ENCODE measurements around the gene SLC19A1.
A peak's percentile ranks its signal among the peaks of the same experiment; 100 is the strongest.

Gene SLC19A1

DNA sequence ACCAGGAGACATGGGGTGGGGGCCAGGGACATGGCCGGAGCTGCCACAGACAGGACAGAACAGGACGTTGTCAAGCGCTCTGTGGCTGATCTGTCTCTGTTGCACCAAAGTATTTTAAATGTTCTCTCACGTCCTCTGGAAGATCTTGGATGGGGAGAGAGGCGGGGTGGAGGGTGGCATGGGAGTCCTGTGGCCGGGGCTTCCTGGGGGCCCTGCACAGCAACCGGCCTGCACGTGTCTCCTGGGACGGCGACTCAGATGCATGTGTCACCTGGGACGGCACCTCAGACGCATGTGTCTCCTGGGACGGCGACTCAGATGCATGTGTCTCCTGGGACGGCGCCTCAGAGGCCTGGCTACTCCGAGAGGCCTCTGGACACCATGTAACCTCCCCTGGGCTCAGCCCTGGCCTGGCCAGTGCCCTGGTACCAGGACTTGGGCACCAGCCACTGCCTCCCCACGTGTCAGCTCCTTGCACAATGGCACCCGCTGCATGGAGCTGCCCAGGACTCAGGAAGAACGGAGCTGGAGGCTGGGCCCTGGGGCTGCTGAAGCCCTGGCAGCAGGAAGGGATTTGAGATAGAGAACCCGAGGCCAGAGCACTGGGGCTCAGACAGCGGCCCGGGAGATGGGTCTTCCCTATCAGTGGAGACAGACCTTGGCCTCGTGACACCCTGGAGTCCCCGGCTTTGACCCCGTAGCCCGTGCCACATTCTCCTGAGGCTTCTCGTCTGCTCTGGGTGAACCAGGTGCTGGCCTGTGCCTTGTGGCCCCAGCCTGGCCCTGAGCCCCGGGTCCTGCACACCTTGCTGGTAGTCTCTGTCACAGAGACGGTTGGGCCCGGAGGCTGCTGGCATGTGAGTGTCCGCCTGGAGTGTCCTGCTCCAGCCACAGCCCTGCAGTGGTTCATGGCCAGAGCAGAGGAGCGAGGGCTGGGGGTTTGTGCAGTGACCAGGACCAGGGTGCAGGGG lies 14.7 kb upstream of the SLC19A1 start:
- H2AFZ ChIP-seq, result no peak overlapping the region
- H3K36me3 ChIP-seq (ENCODE audit: control insufficient read depth, insufficient read depth, low read length), result no peaks in the 10 kb centered on the region
- no peak for TF ChIP-seq CTCF (IDR thresholded peaks at IDR 0.05)
- no peak overlapping the region for H3K9ac ChIP-seq
- H3K4me2 ChIP-seq (ENCODE audit: low read length), result no peak overlapping the region
- no peaks in the 10 kb centered on the region for H3K27me3 ChIP-seq (ENCODE audit: control insufficient read depth, insufficient read depth, low read length)
- no peaks in the 10 kb centered on the region for H3K9me3 ChIP-seq (ENCODE audit: control insufficient read depth, low read length)
- H3K4me1 ChIP-seq, result no peaks in the 10 kb centered on the region
- H3K4me3 ChIP-seq (ENCODE audit: low read depth, low read length), result peak overlapping the region; percentile 55
- H3K27ac ChIP-seq, result no peak overlapping the region
- H3K79me2 ChIP-seq, result no peaks in the 10 kb centered on the region

DNA sequence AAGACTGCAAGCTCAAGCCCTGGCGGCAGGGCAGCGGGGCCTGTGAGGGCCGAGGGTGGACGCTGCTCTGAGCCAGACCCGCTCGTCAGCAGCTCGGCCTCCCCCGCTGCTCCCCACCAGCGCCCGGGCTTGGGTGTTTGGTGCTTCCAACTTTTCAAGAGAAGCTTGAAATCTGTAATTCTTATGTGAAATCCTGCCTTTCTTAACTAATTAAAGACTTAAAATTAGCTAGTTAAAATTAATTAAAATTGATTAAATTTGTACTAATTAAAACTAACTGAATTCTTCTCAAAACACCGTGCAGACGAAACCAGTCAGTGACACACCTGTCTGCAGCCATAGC lies 14.0 kb upstream of the SLC19A1 start:
- no peak for TF ChIP-seq CTCF (IDR thresholded peaks at IDR 0.05)
- no peaks in the 10 kb centered on the region for H3K79me2 ChIP-seq
- H3K9me3 ChIP-seq (ENCODE audit: control insufficient read depth, low read length), result no peaks in the 10 kb centered on the region
- H3K4me1 ChIP-seq, result no peaks in the 10 kb centered on the region
- H3K4me2 ChIP-seq (ENCODE audit: low read length), result peak overlapping the region; percentile 64
- no peaks in the 10 kb centered on the region for H3K27me3 ChIP-seq (ENCODE audit: control insufficient read depth, insufficient read depth, low read length)
- no peaks in the 10 kb centered on the region for H3K36me3 ChIP-seq (ENCODE audit: control insufficient read depth, insufficient read depth, low read length)
- H3K4me3 ChIP-seq (ENCODE audit: low read depth, low read length), result peak overlapping the region; percentile 55
- H3K9ac ChIP-seq, result no peak overlapping the region
- H2AFZ ChIP-seq, result peak overlapping the region; percentile 51
- H3K27ac ChIP-seq, result no peak overlapping the region

GRCh38 chr21:45555557-45556301 lies 13.5 kb upstream of the SLC19A1 start:
- Histone ChIP-seq H2AFZ (peak overlapping the region; percentile 51), H3K4me2 (ENCODE audit: low read length) (peak overlapping the region; percentile 64), H3K9ac (no peak overlapping the region), H3K27me3 (ENCODE audit: control insufficient read depth, insufficient read depth, low read length) (no peaks in the 10 kb centered on the region), H3K4me3 (ENCODE audit: low read depth, low read length) (peak overlapping the region; percentile 55), H3K36me3 (ENCODE audit: control insufficient read depth, insufficient read depth, low read length) (no peaks in the 10 kb centered on the region), H3K79me2 (no peaks in the 10 kb centered on the region), H3K9me3 (ENCODE audit: control insufficient read depth, low read length) (no peaks in the 10 kb centered on the region), H3K27ac (no peak overlapping the region), H3K4me1 (no peaks in the 10 kb centered on the region)
- no peak for TF ChIP-seq CTCF (IDR thresholded peaks at IDR 0.05)

- no peaks in the 10 kb centered on the region for H3K36me3 ChIP-seq (ENCODE audit: control insufficient read depth, insufficient read depth, low read length)
- H3K79me2 ChIP-seq, result no peaks in the 10 kb centered on the region
- H3K27ac ChIP-seq, result no peak overlapping the region
- no peak overlapping the region for H3K4me2 ChIP-seq (ENCODE audit: low read length)
- no peak overlapping the region for H2AFZ ChIP-seq
- H3K27me3 ChIP-seq (ENCODE audit: control insufficient read depth, insufficient read depth, low read length), result no peaks in the 10 kb centered on the region
- TF ChIP-seq CTCF (IDR thresholded peaks at IDR 0.05), result no peak
- H3K4me3 ChIP-seq (ENCODE audit: low read depth, low read length), result peak overlapping the region; percentile 55
- H3K9me3 ChIP-seq (ENCODE audit: control insufficient read depth, low read length), result no peaks in the 10 kb centered on the region
- no peaks in the 10 kb centered on the region for H3K4me1 ChIP-seq
- no peak overlapping the region for H3K9ac ChIP-seq
Measured at GRCh38 chr21:45555251-45555556, 13.0 kb upstream of the SLC19A1 start.
